WTC11 (cell line): ENCODE data around the gene C6orf118.

Source experiments
- ESRRA ChIP-seq: sonication (generic); formaldehyde crosslinking; IDR thresholded peaks from 2 replicates; pipeline ENCODE4 v1.8.1; 2022; ENCODE audit warnings: mild to moderate bottlenecking, missing genetic modification reagents, borderline replicate concordance
- GABPB1 ChIP-seq: sonication (generic); formaldehyde crosslinking; IDR thresholded peaks from 2 replicates; pipeline ENCODE4 v1.8.1; 2023; ENCODE audit warnings: mild to moderate bottlenecking, missing genetic modification reagents
- JUN ChIP-seq: sonication (generic); formaldehyde crosslinking; IDR thresholded peaks from 2 replicates; pipeline ENCODE4 v1.8.0; 2023; ENCODE audit warnings: mild to moderate bottlenecking, missing genetic modification reagents
- NFYB ChIP-seq: sonication (generic); formaldehyde crosslinking; conservative IDR thresholded peaks from 2 replicates; pipeline ENCODE4 v1.8.0; 2022; ENCODE audit warnings: low read depth, missing genetic modification reagents
- NR3C1 ChIP-seq: sonication (generic); formaldehyde crosslinking; conservative IDR thresholded peaks from 2 replicates; pipeline ENCODE4 v1.8.1; 2023; ENCODE audit warnings: low read depth, mild to moderate bottlenecking, missing genetic modification reagents
- SMAD3 ChIP-seq: sonication (generic); formaldehyde crosslinking; IDR thresholded peaks from 2 replicates; pipeline ENCODE4 v1.8.0; 2022; ENCODE audit warnings: missing genetic modification reagents, mild to moderate bottlenecking, borderline replicate concordance
- TCF7 ChIP-seq: sonication (generic); formaldehyde crosslinking; IDR thresholded peaks from 2 replicates; pipeline ENCODE4 v1.8.0; 2022; ENCODE audit warnings: mild to moderate bottlenecking, low read depth, missing genetic modification reagents, moderate library complexity
- TF ChIP-seq, protein P1 (sequence below): sonication (generic); formaldehyde crosslinking; IDR thresholded peaks from 2 replicates; pipeline ENCODE4 v1.8.0; 2022; ENCODE audit warnings: mild to moderate bottlenecking, missing genetic modification reagents
- TF ChIP-seq, protein P2 (sequence below): sonication (generic); formaldehyde crosslinking; IDR thresholded peaks from 2 replicates; pipeline ENCODE4 v1.8.1; 2023; ENCODE audit warnings: mild to moderate bottlenecking, missing genetic modification reagents
- TF ChIP-seq, protein P3 (sequence below): sonication (generic); formaldehyde crosslinking; IDR thresholded peaks from 2 replicates; pipeline ENCODE4 v1.8.0; 2022; ENCODE audit warnings: mild to moderate bottlenecking, missing genetic modification reagents
- TF ChIP-seq, protein P4 (sequence below): fragments of 200-600 bp; IDR thresholded peaks from 2 replicates; pipeline ENCODE4 v1.8.0; 2022; ENCODE audit warnings: antibody characterized with exemption

DNA sequence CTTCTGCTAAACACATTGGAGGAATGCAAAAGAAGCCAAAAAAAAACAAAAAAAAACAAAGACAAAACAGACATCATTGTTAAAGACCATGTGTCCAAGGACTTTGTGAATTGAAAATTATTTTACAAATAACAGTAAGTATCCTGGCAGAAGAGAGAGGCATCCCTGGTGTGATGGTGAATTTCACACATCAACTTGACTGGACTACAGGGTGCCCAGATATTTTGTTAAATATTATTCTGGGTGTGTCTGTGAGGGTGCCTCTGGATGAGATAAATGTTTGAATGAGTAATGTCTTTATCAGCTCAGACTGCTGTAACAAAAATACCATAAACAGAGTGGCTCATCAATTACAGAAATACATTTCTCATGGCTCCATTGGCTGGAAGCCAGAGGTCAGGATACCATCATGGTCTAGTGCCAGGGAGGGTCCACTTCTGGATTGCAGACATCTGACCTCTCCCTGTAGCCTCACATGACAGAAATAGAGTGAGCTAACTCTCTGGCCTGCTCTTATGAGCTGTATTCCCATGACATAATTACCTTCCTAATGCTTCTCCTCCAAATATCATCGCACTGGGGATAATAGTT is 12.2 kb upstream of the C6orf118 start:
- TF ChIP-seq SMAD3 (CRISPR knock-in tag) (no peak), GABPB1 (CRISPR knock-in tag) (no peak), TCF7 (CRISPR knock-in tag) (no peak), ESRRA (CRISPR knock-in tag) (no peak), JUN (no peak), NFYB (CRISPR knock-in tag) (no peak), NR3C1 (CRISPR knock-in tag) (no peak)
- TF ChIP-seq, protein P1, sequence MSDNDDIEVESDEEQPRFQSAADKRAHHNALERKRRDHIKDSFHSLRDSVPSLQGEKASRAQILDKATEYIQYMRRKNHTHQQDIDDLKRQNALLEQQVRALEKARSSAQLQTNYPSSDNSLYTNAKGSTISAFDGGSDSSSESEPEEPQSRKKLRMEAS (CRISPR knock-in tag): no peak
- TF ChIP-seq, protein P2, sequence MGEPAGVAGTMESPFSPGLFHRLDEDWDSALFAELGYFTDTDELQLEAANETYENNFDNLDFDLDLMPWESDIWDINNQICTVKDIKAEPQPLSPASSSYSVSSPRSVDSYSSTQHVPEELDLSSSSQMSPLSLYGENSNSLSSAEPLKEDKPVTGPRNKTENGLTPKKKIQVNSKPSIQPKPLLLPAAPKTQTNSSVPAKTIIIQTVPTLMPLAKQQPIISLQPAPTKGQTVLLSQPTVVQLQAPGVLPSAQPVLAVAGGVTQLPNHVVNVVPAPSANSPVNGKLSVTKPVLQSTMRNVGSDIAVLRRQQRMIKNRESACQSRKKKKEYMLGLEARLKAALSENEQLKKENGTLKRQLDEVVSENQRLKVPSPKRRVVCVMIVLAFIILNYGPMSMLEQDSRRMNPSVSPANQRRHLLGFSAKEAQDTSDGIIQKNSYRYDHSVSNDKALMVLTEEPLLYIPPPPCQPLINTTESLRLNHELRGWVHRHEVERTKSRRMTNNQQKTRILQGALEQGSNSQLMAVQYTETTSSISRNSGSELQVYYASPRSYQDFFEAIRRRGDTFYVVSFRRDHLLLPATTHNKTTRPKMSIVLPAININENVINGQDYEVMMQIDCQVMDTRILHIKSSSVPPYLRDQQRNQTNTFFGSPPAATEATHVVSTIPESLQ (CRISPR knock-in tag): no peak
- TF ChIP-seq, protein P3, sequence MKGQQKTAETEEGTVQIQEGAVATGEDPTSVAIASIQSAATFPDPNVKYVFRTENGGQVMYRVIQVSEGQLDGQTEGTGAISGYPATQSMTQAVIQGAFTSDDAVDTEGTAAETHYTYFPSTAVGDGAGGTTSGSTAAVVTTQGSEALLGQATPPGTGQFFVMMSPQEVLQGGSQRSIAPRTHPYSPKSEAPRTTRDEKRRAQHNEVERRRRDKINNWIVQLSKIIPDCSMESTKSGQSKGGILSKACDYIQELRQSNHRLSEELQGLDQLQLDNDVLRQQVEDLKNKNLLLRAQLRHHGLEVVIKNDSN (CRISPR knock-in tag): no peak
- TF ChIP-seq, protein P4, sequence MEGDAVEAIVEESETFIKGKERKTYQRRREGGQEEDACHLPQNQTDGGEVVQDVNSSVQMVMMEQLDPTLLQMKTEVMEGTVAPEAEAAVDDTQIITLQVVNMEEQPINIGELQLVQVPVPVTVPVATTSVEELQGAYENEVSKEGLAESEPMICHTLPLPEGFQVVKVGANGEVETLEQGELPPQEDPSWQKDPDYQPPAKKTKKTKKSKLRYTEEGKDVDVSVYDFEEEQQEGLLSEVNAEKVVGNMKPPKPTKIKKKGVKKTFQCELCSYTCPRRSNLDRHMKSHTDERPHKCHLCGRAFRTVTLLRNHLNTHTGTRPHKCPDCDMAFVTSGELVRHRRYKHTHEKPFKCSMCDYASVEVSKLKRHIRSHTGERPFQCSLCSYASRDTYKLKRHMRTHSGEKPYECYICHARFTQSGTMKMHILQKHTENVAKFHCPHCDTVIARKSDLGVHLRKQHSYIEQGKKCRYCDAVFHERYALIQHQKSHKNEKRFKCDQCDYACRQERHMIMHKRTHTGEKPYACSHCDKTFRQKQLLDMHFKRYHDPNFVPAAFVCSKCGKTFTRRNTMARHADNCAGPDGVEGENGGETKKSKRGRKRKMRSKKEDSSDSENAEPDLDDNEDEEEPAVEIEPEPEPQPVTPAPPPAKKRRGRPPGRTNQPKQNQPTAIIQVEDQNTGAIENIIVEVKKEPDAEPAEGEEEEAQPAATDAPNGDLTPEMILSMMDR: no peak
